ENCODE data around the gene SGSM1.

The SGSM1 gene

DNA sequence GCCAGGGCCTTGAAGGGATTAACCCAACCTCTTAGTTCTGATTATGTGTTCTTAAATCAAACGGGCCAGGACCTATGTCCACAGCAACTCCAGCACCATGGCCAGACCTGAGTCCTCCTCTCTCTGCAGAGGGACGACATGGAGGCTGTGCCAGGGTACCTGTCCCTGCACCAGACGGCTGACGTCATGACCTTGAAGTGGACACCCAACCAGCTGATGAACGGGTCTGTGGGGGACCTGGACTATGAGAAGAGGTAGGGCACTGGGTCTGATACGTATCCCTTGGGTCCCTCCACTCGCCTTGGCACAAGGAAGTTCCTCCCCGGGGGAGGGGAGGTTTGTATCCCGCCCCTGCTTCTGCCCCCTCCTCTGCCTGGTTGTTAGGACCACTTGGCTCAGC is 53.6 kb downstream of the SGSM1 start:
- no peak overlapping the region for H3K4me3 ChIP-seq (ENCODE audit: low read depth, low read length)
- TF ChIP-seq, protein P1, sequence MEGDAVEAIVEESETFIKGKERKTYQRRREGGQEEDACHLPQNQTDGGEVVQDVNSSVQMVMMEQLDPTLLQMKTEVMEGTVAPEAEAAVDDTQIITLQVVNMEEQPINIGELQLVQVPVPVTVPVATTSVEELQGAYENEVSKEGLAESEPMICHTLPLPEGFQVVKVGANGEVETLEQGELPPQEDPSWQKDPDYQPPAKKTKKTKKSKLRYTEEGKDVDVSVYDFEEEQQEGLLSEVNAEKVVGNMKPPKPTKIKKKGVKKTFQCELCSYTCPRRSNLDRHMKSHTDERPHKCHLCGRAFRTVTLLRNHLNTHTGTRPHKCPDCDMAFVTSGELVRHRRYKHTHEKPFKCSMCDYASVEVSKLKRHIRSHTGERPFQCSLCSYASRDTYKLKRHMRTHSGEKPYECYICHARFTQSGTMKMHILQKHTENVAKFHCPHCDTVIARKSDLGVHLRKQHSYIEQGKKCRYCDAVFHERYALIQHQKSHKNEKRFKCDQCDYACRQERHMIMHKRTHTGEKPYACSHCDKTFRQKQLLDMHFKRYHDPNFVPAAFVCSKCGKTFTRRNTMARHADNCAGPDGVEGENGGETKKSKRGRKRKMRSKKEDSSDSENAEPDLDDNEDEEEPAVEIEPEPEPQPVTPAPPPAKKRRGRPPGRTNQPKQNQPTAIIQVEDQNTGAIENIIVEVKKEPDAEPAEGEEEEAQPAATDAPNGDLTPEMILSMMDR (IDR thresholded peaks at IDR 0.05; ENCODE audit: low read depth, low read length), result no peak

DNA sequence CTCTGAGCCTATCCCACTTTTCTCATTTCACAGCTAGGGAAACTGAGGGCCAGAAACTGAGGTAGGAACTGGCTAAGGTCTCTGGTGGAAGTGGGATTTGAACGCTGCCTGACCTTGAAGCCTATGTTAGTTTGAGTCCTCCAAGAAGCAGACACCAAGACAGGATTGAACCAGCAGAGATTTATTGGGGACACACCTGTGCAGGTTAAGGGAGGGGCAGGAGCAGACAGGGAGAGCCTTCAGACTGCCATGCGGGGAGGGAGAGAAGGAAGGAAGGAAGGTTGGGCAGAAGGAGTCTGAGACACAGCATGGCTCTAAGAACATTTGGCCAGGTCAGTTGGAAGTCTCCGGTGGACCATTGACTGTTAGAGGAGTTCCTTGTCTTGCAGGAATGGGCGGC is 59.5 kb downstream of the SGSM1 start:
- TF ChIP-seq, protein P1 (IDR thresholded peaks at IDR 0.05; ENCODE audit: low read depth, low read length), result no peak
- H3K4me3 ChIP-seq (ENCODE audit: low read depth, low read length), result no peak overlapping the region

DNA sequence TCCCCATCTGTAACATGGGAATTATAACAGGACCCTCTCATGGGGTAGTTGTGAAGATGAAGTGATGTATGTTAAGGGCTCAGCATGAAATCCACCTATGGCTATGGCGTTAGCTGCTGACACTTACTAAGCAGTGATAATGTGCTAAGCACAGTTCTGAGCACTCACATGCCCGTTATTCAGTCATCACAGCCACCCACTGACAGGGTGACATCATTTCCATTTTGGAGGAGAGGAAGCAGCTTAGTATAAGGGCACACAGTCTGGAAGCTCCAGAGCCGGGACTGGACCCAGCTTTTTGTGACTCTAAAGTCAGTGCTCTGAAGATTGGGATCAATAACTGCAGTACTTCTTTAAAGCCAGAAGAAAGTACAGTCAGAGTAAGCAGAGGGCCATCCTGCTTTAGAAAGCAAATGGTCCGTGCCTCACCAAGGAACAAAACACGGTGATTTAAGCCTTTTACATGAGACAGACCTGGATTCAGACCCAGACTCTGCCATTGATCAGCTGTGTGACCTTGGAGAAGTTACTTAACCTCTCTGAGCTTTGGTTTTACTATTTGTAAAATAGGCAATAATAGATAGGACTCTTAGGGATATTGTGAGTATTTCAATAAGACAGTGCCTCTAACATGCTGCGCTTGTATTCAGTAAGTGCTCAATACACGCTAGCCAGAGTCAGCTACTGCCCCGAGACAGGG is 61.5 kb downstream of the SGSM1 start:
- TF ChIP-seq, protein P1 (IDR thresholded peaks at IDR 0.05; ENCODE audit: low read depth, low read length), result no peak
- H3K4me3 ChIP-seq (ENCODE audit: low read depth, low read length), result no peak overlapping the region

DNA sequence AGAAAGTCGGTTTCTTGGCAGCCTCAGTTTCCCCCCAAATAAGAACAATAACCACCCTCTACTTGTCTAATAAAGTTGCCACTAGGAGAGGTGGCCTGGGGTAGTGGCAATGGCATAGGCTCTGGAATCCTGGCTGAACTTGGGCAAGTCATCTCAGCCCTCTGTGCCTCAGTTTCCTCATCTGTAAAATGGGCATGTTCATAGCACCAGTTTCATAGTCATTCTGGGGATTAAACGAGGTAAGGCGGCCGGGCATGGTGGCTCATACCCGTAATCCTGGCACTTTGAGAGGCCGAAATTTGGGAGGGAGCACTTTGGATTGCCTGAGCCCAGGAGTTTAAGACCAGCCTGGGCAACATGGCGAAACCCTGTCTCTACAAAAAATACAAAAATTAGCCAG is 63.0 kb downstream of the SGSM1 start:
- no peak overlapping the region for H3K4me3 ChIP-seq (ENCODE audit: low read depth, low read length)
- TF ChIP-seq, protein P1 (IDR thresholded peaks at IDR 0.05; ENCODE audit: low read depth, low read length), result no peak

DNA sequence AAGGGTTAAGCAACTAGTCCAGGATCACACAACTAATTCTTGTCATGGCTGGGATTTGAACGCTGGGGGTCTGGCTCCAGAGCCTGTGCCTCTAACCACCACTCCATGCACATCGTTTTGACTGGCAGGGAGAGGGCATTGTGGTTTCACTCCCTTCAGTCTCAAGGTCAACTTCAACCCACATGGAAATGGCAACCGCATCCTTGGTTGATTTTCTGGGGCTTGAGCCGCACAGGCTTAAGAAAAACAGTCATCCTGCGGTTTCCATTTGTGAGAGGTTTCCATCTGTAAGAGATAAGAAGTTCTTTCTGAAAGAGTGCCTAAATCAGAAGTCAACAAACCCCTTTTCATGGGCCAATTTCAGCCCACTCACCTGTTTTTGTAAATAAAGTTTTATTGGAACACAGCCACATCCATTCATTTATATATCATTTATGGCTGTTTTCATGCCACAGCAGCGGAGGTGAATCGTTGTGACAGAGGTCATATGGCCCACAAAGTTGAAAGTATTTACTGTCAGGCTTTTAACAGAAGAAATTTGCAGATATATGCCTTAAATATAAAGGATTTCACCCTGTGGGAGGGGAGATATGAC is 65.7 kb downstream of the SGSM1 start:
- no peak overlapping the region for H3K4me3 ChIP-seq (ENCODE audit: low read depth, low read length)

DNA sequence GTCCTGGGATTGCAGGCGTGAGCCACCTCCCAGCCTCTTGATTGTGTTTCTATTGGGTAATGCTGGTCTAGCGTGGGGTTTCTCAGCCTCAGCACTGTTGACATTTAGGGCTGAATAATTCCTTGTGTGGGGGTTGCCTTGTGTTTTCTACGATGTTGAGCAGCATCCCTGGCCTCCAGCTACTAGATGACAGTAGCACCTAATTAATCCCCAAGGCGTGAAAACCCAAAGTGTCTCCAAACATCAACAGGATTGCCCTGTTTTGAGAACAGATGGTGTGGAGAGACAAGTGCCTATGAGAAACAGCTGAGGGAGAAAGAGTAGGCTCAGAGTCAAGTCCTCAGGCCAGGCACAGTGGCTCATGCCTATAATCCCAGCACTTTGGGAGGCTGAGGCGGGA is 67.2 kb downstream of the SGSM1 start:
- TF ChIP-seq, protein P1 (IDR thresholded peaks at IDR 0.05; ENCODE audit: low read depth, low read length), result no peak
- H3K4me3 ChIP-seq (ENCODE audit: low read depth, low read length), result no peak overlapping the region

More for the DNA sequence above, 65.7 kb downstream of the SGSM1 start:
- TF ChIP-seq, protein P1 (IDR thresholded peaks at IDR 0.05; ENCODE audit: low read depth, low read length), result no peak

DNA sequence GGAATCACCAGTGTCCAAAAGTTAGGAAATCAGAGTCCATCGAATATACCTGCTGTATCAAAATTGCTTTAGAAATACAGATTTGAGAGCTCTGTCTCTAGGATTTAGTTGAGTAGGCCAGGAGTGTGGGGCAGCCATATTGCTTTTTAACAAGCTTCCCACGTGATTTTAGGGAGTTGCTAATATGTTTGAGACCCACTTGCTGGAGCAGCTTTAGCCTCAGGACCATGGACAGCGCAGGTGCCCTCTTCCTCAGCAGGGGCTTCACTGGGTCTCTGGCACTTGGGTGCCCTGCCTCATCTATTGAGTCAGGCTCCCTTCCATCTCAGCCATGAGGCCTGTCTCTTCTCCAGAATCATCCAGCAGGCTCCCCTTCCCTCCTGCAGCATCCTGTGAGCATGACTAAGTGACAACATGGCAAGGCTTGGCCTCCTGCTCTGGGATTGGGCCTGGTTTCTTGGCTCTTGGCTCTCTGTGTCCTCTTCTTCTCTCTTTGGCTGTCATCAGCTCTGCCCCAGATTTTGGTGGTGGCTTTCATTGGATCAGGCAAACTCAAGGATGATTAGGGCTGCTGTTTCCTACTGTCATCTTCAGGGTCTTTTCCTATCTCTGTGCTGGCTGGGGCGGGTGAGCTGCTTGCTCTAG is 70.0 kb downstream of the SGSM1 start:
- no peak overlapping the region for H3K4me3 ChIP-seq (ENCODE audit: low read depth, low read length)
- TF ChIP-seq, protein P1 (IDR thresholded peaks at IDR 0.05; ENCODE audit: low read depth, low read length), result no peak
